KG1 (cell line): ENCODE data around the gene DPM3.

Source experiments
- DNase-seq: peaks from one replicate; lab custom pipeline; 2025; lab: John Stamatoyannopoulos, UW

The DPM3 gene

GRCh38 chr1:155093911-155094621 is 46.3 kb downstream of the DPM3 start:
- DNase-seq, result peak; percentile 18

- no peak for DNase-seq
Observed at GRCh38 chr1:155092641-155093040, 47.7 kb downstream of the DPM3 start.

- no peak for DNase-seq
Observed at GRCh38 chr1:155092131-155092530, 48.2 kb downstream of the DPM3 start.

GRCh38 chr1:155091071-155092051 is 49.0 kb downstream of the DPM3 start:
- peak; percentile 74 for DNase-seq
